ENCODE data around the gene MAP7D2. TPM values are rescaled to one million over a fixed set of nuclear protein-coding genes. Genes with fewer than 3 reads are reported as not detected.

MAP7D2 gene
- total RNA-seq, 1 experiment from 2014 or later: 1.9 TPM

- Histone ChIP-seq H3K18ac (ENCODE audit: insufficient read length, low read depth, low read length) (no peak overlapping the region), H3K27me3 (ENCODE audit: insufficient read depth, low read length) (no peaks in the 10 kb centered on the region), H3K27ac (ENCODE audit: insufficient read length, low read depth, low read length) (no peak overlapping the region), H3K4me2 (ENCODE audit: insufficient read depth, insufficient read length, low read length) (no peak overlapping the region), H3T11ph (ENCODE audit: low read length) (no peak overlapping the region), H3K4ac (ENCODE audit: low read depth, low read length) (no peak overlapping the region), H2AK5ac (ENCODE audit: insufficient read length, low read length) (no peak overlapping the region), H2BK15ac (ENCODE audit: low read depth, low read length) (no peak overlapping the region), H3K9me3 (ENCODE audit: control insufficient read depth, low read depth, low read length) (peaks cover 5% of the 10 kb centered on the region), H4K20me1 (ENCODE audit: control insufficient read depth, insufficient read depth, insufficient read length) (no peaks in the 10 kb centered on the region), H2AFZ (ENCODE audit: low read length) (no peak overlapping the region), H3K56ac (ENCODE audit: insufficient read length, low read depth, low read length) (no peak overlapping the region), H4K5ac (ENCODE audit: insufficient read length, low read depth, low read length) (no peak overlapping the region), H3K23ac (ENCODE audit: insufficient read length, low read depth, low read length) (no peak overlapping the region), H3K79me1 (ENCODE audit: insufficient read depth, low read depth, low read length, poor library complexity, severe bottlenecking) (no peaks in the 10 kb centered on the region), H4K8ac (replicated peaks; ENCODE audit: insufficient read length, low read depth, low read length) (no peak overlapping the region), H3K14ac (ENCODE audit: insufficient read depth, low read length) (no peak overlapping the region), H2BK5ac (ENCODE audit: insufficient read length, low read length) (no peak overlapping the region), H4K91ac (ENCODE audit: insufficient read length, low read depth, low read length) (no peak overlapping the region), H2BK12ac (ENCODE audit: insufficient read length, low read depth, low read length) (no peak overlapping the region), H3K9ac (ENCODE audit: extremely low read depth, insufficient read length, low read length) (no peak overlapping the region), H3K79me2 (ENCODE audit: insufficient read depth, low read length) (no peaks in the 10 kb centered on the region), H3K23me2 (ENCODE audit: insufficient read length, low read depth, low read length, poor library complexity, severe bottlenecking) (no peaks in the 10 kb centered on the region), H3K4me1 (ENCODE audit: insufficient read depth, low read length) (no peaks in the 10 kb centered on the region), H2BK20ac (ENCODE audit: low read depth, low read length, poor library complexity, severe bottlenecking) (no peak overlapping the region), H2BK120ac (ENCODE audit: low read depth, low read length, poor library complexity, severe bottlenecking) (no peak overlapping the region)
- Mint-ChIP-seq H3K27me3 (ENCODE audit: low read depth) (no peaks in the 10 kb centered on the region), H3K4me3 (no peak overlapping the region), H3K27ac (no peak overlapping the region), H3K36me3 (ENCODE audit: insufficient read depth in 1 of 3, low read depth in 3 of 3) (peaks cover 23 to 52% (median 51%) of the 10 kb centered on the region in 3 experiments; a peak in 6 of 7 replicates), H3K9me3 (peaks cover 15 to 17% of the 10 kb centered on the region in 2 experiments), H3K4me1 (no peaks in the 10 kb centered on the region)
- no CpG with 5 or more reads among the region's 1 CpG for WGBS (ENCODE audit: extremely low coverage, insufficient read length, low lambda C conversion rate)
- no peak for DNase-seq
- TF ChIP-seq CTCF (conservative IDR thresholded peaks at IDR 0.05): no peak
These were observed 13.7 kb upstream of the MAP7D2 start for GRCh38 chrX:20130357-20130756.
